Vagina (tissue), 2 donors: ENCODE data around the gene ASH1L.

Experiments
- CTCF ChIP-seq, 3 experiments: fragments of 450-650 bp in 2 of 3; fragments of 200-600 bp in 1 of 3; sonication (generic) in 1 of 3; IDR thresholded peaks; one replicate each; pipeline ENCODE4 v1.5.1; 2017 to 2019; ENCODE audit warnings: antibody characterized with exemption in 3 of 3, mild to moderate bottlenecking in 2 of 3, moderate library complexity in 2 of 3
- POLR2A ChIP-seq, 2 donors: fragments of 450-650 bp; IDR thresholded peaks; one replicate each; pipeline ENCODE4 v1.6.1; 2017; ENCODE audit warnings: antibody characterized with exemption in 2 of 2, mild to moderate bottlenecking in 2 of 2, moderate library complexity in 2 of 2
- POLR2AphosphoS5 ChIP-seq, 2 donors: sonication (generic); formaldehyde crosslinking; IDR thresholded peaks; one replicate each; pipeline ENCODE4 v1.9.0; 2017; ENCODE audit warnings: antibody characterized with exemption in 2 of 2, mild to moderate bottlenecking in 2 of 2, low read depth in 1 of 2; ENCODE audit not compliant: insufficient read depth in 1 of 2

GRCh38 chr1:155574077-155574476, 11.5 kb upstream of the ASH1L start:
- no peak for TF ChIP-seq CTCF (IDR thresholded peaks at IDR 0.05)
- no peak for TF ChIP-seq POLR2AphosphoS5 (IDR thresholded peaks at IDR 0.05; ENCODE audit: insufficient read depth in 1 of 2, low read depth in 1 of 2)
- TF ChIP-seq POLR2A (IDR thresholded peaks at IDR 0.05): no peak
